HG03520 (cell line): ENCODE results near the gene CDK15.

Experiments used
- ATAC-seq: cut with Tn5 transposase; IDR thresholded peaks from one replicate; pipeline ENCODE4 v1.9.1; 2021; ENCODE audit warnings: mild to moderate bottlenecking, moderate library complexity; ENCODE audit not compliant: unreplicated experiment

Gene CDK15

GRCh38 chr2:201862843-201863242, 56.5 kb downstream of the CDK15 start:
- no peak for ATAC-seq

DNA sequence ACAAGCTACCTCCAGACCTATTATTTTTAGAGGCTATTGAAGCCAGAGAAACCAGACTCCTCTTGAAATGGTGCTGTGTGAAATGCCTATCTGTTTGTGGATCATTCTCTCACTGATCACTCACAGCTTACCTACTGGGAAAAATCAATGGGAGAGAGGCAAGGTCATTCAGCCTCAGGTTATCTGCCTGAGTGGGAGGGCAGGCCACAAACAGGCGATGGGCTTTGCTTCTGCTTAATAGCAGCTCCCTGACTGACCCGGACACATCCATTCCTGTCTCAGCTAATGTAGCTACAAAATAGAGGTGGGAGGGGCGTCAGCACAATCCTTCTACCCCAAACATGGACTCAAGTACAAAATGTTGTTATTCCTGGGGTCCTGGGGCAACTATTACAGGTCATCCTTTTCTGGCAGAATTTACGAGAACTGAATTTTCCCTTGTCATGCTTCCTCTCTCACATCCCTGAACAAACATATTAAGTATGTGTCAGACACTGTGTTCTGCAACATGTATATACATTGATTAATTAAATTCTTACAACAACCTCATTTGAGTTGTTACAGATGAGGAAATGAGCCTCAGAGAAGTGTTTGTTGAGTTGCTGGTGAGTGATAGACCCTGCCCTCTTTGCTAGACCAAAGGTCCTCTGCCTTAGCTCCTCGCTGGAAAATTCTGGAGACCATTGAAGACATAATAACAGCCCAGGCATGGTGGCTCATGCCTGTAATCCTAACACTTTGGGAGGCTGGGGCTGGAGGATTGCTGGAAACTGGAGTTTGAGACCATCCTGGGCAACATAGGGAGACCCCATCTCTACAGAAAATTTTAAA, 60.5 kb downstream of the CDK15 start:
- ATAC-seq, result no peak

- no peak for ATAC-seq
Observed at GRCh38 chr2:201871471-201871870, 65.1 kb downstream of the CDK15 start.

DNA sequence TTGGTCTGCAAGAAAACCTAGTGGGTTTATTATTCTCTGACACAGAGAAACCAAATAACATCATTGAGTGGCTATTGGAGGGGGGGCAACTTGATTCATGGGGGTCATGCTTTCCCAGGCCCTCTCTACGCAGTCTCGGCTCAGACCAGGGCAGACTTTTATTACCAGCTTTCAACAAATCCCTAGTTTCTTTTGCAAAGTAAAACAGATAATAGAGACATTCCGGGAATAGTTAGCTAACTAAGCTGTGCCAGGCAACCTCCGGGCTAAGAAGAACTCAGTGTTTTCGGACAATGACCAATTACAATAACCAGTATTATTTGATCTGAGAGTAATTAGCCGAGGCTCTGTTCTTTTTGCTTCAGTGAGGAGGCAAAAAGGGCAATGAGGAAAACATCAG, 66.3 kb downstream of the CDK15 start:
- no peak for ATAC-seq

GRCh38 chr2:201879996-201880395, 73.7 kb downstream of the CDK15 start:
- no peak for ATAC-seq

DNA sequence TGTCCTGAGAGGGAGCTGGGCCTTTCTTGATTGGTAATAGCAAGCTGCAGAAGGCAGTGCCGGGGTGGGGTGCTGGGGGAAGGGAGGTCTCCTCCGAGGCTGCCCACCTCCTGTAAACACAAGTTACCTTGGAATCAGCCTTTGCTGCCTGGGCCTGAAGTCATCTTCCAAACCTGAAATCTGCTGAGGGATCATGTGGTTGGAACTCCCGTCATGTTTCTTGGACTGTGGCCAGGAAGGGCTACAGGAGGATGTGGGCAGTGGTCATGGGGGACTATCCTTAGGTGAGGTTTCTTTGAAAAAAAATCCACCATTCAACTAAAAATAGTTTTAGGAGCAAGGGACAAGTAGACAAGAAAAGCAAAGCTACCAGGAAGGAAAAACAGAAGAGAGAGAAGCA, 74.2 kb downstream of the CDK15 start:
- ATAC-seq, result no peak

DNA sequence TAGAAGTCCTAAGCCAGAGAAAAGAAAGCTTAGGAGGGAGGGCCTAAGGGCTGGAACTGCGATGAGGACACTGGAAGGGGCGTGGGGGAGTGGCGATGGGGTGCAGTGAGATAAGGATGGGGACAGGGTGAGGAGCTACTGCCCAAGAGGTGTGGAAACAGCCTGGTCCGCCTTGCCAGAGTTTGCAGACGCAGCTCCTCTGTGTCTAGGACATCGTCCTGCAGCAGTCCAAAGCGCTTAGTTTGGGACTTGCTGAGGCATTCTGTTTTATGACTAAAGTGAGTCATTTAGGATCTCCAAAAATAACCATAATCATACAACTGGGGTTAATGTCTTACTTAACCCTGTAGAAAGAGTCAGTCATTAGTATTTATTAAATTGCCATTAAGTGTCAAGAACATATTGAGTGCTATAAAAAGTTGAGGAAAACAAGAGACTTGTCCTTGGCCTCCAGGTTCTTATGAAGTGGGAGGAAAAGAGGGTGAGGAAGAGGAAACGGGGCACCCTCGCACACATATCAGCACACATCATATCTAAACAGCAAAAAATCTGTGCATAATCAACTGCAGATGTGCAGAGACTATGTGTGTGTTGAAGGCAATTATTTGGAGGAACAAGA, 74.8 kb downstream of the CDK15 start:
- ATAC-seq, result no peak

DNA sequence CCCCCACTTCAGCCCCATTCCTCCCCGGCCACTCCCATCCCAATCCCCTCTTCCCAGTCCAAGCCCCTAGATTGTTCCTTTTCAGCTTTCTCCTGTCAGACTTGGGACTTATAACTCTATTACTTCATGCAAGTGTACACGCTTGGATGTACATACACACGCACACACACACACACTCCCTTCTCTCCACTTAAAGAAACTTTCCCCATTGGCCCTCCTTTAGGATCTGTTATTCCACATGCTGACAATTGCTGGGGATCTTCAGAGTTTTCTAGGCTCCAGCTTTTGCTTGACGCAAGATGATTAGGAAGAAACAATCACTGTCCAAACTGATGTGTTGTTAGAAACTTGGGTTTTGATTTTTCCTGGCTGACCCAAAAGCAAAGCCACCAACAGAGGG, 75.4 kb downstream of the CDK15 start:
- no peak for ATAC-seq

DNA sequence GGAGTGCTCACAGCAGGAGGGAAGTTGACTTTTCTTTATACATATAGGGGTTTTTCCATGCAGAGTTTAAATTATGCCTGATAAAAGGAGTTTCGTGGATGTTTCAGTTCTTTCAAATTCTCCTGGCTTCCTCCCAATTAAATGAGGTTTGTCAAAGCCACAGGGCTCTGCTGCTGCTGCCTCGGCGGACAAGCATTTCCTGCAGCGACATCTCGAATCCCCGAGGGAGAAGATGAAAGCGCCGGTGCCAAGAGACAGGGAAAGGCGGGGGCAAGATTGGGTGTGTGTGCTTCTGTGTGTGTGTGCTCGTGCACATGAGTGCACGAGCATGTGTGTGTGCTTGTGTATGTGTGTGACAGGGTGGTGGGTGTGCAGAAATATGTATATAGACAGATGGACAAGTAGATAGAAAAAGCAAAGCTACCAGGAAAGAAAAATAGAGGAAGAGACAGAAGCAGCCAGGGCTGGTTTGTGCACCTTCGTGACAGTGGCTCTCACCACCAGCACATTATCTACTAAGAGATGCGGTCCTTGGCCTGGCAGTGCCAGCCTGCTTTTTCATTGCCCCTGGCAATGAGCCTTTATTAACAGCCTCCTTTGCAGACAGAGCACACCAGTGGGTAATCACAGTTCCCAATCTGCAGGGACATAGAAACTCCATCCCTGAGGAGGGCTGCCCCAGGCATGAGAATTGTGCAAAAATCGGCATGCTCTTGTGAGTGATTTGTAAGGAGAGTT, 76.2 kb downstream of the CDK15 start:
- no peak for ATAC-seq

GRCh38 chr2:201883606-201884369, 77.5 kb downstream of the CDK15 start:
- ATAC-seq, result no peak

- no peak for ATAC-seq
Observed at GRCh38 chr2:201886504-201886903, 80.2 kb downstream of the CDK15 start.

GRCh38 chr2:201887773-201888425, 81.6 kb downstream of the CDK15 start:
- no peak for ATAC-seq

DNA sequence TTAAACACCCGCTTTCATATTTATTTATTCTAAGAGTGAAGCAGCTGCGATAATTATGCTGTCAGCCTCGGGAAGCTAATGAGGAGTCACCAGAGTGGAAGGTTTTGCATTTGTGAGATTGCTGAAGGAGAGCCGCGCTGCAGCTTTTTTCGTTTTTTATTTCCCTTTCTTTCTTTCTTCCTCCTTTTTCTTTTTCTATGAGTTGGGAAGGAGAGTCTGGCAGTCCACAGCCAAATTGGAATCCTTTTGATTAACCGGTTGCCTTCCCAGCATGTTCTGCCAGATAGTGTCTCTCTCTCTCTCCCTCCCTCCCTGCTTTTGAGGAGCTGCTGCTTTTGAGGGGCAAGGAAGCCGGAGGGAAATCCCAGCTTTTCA, 82.1 kb downstream of the CDK15 start:
- ATAC-seq, result no peak

DNA sequence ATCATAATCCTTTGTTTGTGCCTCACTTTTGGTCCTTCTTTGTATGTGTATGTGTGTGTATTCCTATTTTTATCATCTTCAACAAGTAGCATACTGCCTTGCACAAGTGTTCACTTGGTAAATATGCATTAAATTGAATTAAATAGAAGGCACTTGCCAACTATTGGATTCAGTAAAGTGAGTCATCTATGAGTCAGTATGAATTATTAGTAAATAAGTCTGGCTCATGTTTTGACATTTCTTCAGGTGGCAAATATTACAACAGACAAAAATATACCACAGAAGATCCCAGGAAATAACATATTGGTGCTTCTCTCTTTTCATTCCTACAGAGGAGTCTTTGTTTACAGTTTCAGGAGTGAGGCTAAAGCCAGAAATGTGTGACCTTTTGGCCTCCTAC, 84.1 kb downstream of the CDK15 start:
- no peak for ATAC-seq

DNA sequence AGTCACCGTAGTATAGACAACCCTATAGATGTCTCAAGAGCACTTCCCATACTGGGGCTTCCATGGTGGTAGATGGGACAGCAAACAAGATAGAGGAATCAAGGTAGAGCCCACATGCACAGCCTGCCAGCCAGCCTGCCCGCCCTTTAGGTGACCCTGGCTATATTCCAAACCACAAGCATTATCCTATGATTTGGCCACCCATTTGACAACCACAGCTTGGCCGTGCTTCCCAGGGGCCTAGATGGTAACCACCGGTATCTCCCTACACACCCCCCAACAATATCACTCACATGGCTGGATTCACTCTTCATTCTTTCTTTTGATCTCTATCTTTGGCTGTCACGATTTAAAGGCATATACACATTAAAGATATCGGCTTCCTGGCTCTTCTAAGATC, 85.3 kb downstream of the CDK15 start:
- ATAC-seq, result no peak

DNA sequence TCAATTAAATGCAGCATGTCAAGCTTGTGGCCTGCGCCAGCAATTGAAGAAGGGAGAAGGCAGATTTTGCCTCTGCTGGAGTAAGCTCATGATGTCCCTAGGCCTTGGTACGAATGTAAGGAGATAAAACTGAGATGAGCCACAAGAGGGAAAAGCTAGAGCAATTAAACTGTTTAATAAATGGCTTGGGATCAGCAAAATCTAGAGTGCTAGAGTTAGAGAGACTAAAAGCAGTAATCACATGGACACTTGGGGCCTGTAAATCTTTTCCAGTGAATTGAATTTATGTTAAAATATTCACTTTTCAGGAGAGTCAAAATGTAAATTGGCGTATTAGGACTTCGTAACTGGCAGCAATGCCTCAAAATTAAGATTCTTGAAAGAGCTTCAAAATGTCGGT, 86.2 kb downstream of the CDK15 start:
- ATAC-seq, result no peak

DNA sequence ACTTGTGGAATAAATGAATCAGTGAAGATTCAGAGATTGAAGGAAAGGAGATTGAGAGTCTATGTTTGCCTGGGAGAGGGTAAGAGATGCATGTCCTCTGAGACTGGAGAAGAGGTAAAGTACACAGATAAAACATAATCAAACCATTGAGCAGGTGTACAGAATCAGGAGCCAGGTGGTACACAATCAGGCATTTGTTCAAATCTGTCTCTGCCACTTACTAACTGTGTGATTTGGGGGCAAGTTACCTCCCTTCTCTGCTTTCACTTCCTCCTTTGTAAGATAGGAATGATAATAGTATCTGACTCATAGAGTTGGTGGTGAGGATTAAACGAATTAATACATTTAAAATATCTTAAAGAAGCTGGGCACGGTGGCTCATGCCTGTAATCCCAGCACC, 94.0 kb downstream of the CDK15 start:
- no peak for ATAC-seq

DNA sequence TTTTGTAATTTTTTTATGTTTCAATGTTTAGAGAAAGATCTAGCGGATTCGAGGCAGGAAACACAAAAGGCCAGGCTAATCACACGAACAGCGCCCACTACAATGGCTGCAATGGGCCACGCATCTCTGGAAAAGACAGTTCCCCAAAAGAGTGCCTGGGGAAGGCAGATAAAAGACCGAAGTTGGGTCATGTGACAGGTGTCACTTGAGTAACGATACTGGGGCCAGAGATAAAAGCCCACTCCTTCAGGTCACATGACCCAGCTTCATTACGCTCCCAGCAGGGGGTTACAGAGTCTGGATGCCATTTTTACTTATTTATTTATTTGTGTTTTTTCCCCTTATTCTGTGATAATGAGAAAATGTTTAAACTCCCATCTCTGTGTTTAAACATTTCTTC, 95.4 kb downstream of the CDK15 start:
- no peak for ATAC-seq

- peak; percentile 77 for ATAC-seq
Observed at GRCh38 chr2:201904538-201905420, 98.4 kb downstream of the CDK15 start.
